Measurements from ENCODE around the gene SLC25A38.
"Not testable (repeated sequence)": the region's sequence is repeated elsewhere in the genome, so short reads cannot be mapped to it uniquely, and the experiment has no call there.

SLC25A38 gene

GRCh38 chr3:39415302-39415701 is 32.1 kb downstream of the SLC25A38 start:
- H2AFZ ChIP-seq (ENCODE audit: low read length); H3K23ac ChIP-seq (ENCODE audit: low read depth, low read length, poor library complexity); H2BK15ac ChIP-seq (ENCODE audit: low read length); H4K8ac ChIP-seq (ENCODE audit: low read depth, low read length); H3K4me3 ChIP-seq (ENCODE audit: low read length in 2 of 2); H3K9ac ChIP-seq (ENCODE audit: low read depth, low read length, poor library complexity); H2AK5ac ChIP-seq (ENCODE audit: low read depth, low read length); H2BK5ac ChIP-seq (ENCODE audit: low read length); H3K4ac ChIP-seq (ENCODE audit: low read length); H3K27me3 ChIP-seq (ENCODE audit: control insufficient read depth in 3 of 3, insufficient read depth in 3 of 3, low read depth in 1 of 3, low read length in 3 of 3); H3K4me1 ChIP-seq (ENCODE audit: control insufficient read depth in 2 of 2, insufficient read depth in 1 of 2, low read depth in 1 of 2, low read length in 2 of 2); H2BK120ac ChIP-seq (ENCODE audit: low read depth, low read length); H3K27ac ChIP-seq (replicated peaks; ENCODE audit: low read length); DNase-seq (ENCODE audit: low spot score); H3K9me3 ChIP-seq (replicated peaks in 1 of 2; ENCODE audit: control insufficient read depth in 2 of 2, insufficient read depth in 1 of 2, low read depth in 1 of 2, low read length in 2 of 2); H3K18ac ChIP-seq (ENCODE audit: low read length); H2BK12ac ChIP-seq (ENCODE audit: low read length); H3K4me2 ChIP-seq (ENCODE audit: insufficient read depth, low read length, poor library complexity, severe bottlenecking); H4K91ac ChIP-seq (ENCODE audit: low read depth, low read length, poor library complexity); H3K79me1 ChIP-seq (ENCODE audit: low read depth, low read length); H3K14ac ChIP-seq (ENCODE audit: low read length): not testable (repeated sequence)
- peaks cover 35 to 43% of the 10 kb centered on the region in 2 donors for H3K36me3 ChIP-seq (replicated peaks in 1 of 2; ENCODE audit: control insufficient read depth in 2 of 2, insufficient read depth in 2 of 2, low read length in 2 of 2)
- no CpG with 5 or more reads among the region's 3 CpGs for WGBS, 2 donors (ENCODE audit: extremely low coverage in 2 of 2, insufficient read length in 2 of 2, insufficient replicate concordance in 1 of 2)

GRCh38 chr3:39415983-39416382 is 32.8 kb downstream of the SLC25A38 start:
- WGBS, 2 donors (ENCODE audit: extremely low coverage in 2 of 2, insufficient read length in 2 of 2, insufficient replicate concordance in 1 of 2) = no CpG with 5 or more reads among the region's 1 CpG
- H3K4me3 ChIP-seq (ENCODE audit: low read length in 2 of 2) = no peak overlapping the region
- H3K23ac ChIP-seq (ENCODE audit: low read depth, low read length, poor library complexity) = no peak overlapping the region
- no peak overlapping the region for H4K91ac ChIP-seq (ENCODE audit: low read depth, low read length, poor library complexity)
- DNase-seq (ENCODE audit: low spot score) = no peak
- no peak overlapping the region for H2AFZ ChIP-seq (ENCODE audit: low read length)
- H3K9me3 ChIP-seq (replicated peaks in 1 of 2; ENCODE audit: control insufficient read depth in 2 of 2, insufficient read depth in 1 of 2, low read depth in 1 of 2, low read length in 2 of 2) = no peaks in the 10 kb centered on the region
- no peak overlapping the region for H2BK15ac ChIP-seq (ENCODE audit: low read length)
- H2AK5ac ChIP-seq (ENCODE audit: low read depth, low read length) = no peak overlapping the region
- H3K9ac ChIP-seq (ENCODE audit: low read depth, low read length, poor library complexity) = no peak overlapping the region
- H3K36me3 ChIP-seq (replicated peaks in 1 of 2; ENCODE audit: control insufficient read depth in 2 of 2, insufficient read depth in 2 of 2, low read length in 2 of 2) = peaks cover 30 to 37% of the 10 kb centered on the region in 2 donors
- H3K27ac ChIP-seq (replicated peaks; ENCODE audit: low read length) = no peak overlapping the region
- no peak overlapping the region for H3K4ac ChIP-seq (ENCODE audit: low read length)
- no peak overlapping the region for H2BK5ac ChIP-seq (ENCODE audit: low read length)
- H3K14ac ChIP-seq (ENCODE audit: low read length) = no peak overlapping the region
- H3K18ac ChIP-seq (ENCODE audit: low read length) = no peak overlapping the region
- no peak overlapping the region for H2BK12ac ChIP-seq (ENCODE audit: low read length)
- H3K27me3 ChIP-seq (ENCODE audit: control insufficient read depth in 3 of 3, insufficient read depth in 3 of 3, low read depth in 1 of 3, low read length in 3 of 3) = no peaks in the 10 kb centered on the region
- H3K4me1 ChIP-seq (ENCODE audit: control insufficient read depth in 2 of 2, insufficient read depth in 1 of 2, low read depth in 1 of 2, low read length in 2 of 2) = peaks cover 0 to 4% of the 10 kb centered on the region in 2 donors
- H4K8ac ChIP-seq (ENCODE audit: low read depth, low read length) = no peak overlapping the region
- no peak overlapping the region for H3K4me2 ChIP-seq (ENCODE audit: insufficient read depth, low read length, poor library complexity, severe bottlenecking)
- no peak overlapping the region for H2BK120ac ChIP-seq (ENCODE audit: low read depth, low read length)
- no peaks in the 10 kb centered on the region for H3K79me1 ChIP-seq (ENCODE audit: low read depth, low read length)

DNA sequence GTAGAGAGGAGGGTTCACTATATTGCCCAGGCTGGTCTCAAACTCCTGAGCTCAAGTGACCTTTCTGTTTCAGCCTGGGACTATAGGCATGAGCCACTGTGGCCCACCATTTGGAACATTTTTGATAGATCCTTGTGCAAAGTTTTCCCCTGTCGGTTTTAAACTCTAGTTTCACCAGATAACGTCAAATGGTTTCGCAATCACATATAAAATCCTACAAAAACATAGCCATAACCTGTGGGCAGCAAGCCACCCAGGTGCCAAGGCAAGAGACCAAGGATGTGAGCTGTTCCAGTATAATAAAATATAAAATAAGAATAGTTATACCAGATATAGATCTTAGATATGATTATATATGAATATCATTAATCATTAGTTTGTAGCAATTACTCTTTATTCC is 33.8 kb downstream of the SLC25A38 start:
- H2AK5ac ChIP-seq (ENCODE audit: low read depth, low read length); H4K8ac ChIP-seq (ENCODE audit: low read depth, low read length); H4K91ac ChIP-seq (ENCODE audit: low read depth, low read length, poor library complexity); H2BK5ac ChIP-seq (ENCODE audit: low read length); H3K9me3 ChIP-seq (replicated peaks in 1 of 2; ENCODE audit: control insufficient read depth in 2 of 2, insufficient read depth in 1 of 2, low read depth in 1 of 2, low read length in 2 of 2); H3K4me2 ChIP-seq (ENCODE audit: insufficient read depth, low read length, poor library complexity, severe bottlenecking); H2BK15ac ChIP-seq (ENCODE audit: low read length); H3K27ac ChIP-seq (replicated peaks; ENCODE audit: low read length); H2BK120ac ChIP-seq (ENCODE audit: low read depth, low read length); H3K18ac ChIP-seq (ENCODE audit: low read length); H3K27me3 ChIP-seq (ENCODE audit: control insufficient read depth in 3 of 3, insufficient read depth in 3 of 3, low read depth in 1 of 3, low read length in 3 of 3); H3K23ac ChIP-seq (ENCODE audit: low read depth, low read length, poor library complexity); DNase-seq (ENCODE audit: low spot score); H3K4ac ChIP-seq (ENCODE audit: low read length); H3K14ac ChIP-seq (ENCODE audit: low read length); H3K4me1 ChIP-seq (ENCODE audit: control insufficient read depth in 2 of 2, insufficient read depth in 1 of 2, low read depth in 1 of 2, low read length in 2 of 2); H3K79me1 ChIP-seq (ENCODE audit: low read depth, low read length); H3K9ac ChIP-seq (ENCODE audit: low read depth, low read length, poor library complexity); H2BK12ac ChIP-seq (ENCODE audit: low read length); H2AFZ ChIP-seq (ENCODE audit: low read length); H3K4me3 ChIP-seq (ENCODE audit: low read length in 2 of 2): not testable (repeated sequence)
- no CpG with 5 or more reads among the region's 3 CpGs for WGBS, 2 donors (ENCODE audit: extremely low coverage in 2 of 2, insufficient read length in 2 of 2, insufficient replicate concordance in 1 of 2)
- peaks cover 20 to 27% of the 10 kb centered on the region in 2 donors for H3K36me3 ChIP-seq (replicated peaks in 1 of 2; ENCODE audit: control insufficient read depth in 2 of 2, insufficient read depth in 2 of 2, low read length in 2 of 2)

- H3K27ac ChIP-seq (replicated peaks; ENCODE audit: low read length); H3K4me1 ChIP-seq (ENCODE audit: control insufficient read depth in 2 of 2, insufficient read depth in 1 of 2, low read depth in 1 of 2, low read length in 2 of 2); H3K9ac ChIP-seq (ENCODE audit: low read depth, low read length, poor library complexity); H3K4me2 ChIP-seq (ENCODE audit: insufficient read depth, low read length, poor library complexity, severe bottlenecking); H3K27me3 ChIP-seq (ENCODE audit: control insufficient read depth in 3 of 3, insufficient read depth in 3 of 3, low read depth in 1 of 3, low read length in 3 of 3); DNase-seq (ENCODE audit: low spot score); H2BK15ac ChIP-seq (ENCODE audit: low read length); H3K4ac ChIP-seq (ENCODE audit: low read length); H2AFZ ChIP-seq (ENCODE audit: low read length); H3K14ac ChIP-seq (ENCODE audit: low read length); H2BK120ac ChIP-seq (ENCODE audit: low read depth, low read length); H3K4me3 ChIP-seq (ENCODE audit: low read length in 2 of 2); H3K23ac ChIP-seq (ENCODE audit: low read depth, low read length, poor library complexity); H2AK5ac ChIP-seq (ENCODE audit: low read depth, low read length); H2BK5ac ChIP-seq (ENCODE audit: low read length); H4K8ac ChIP-seq (ENCODE audit: low read depth, low read length); H2BK12ac ChIP-seq (ENCODE audit: low read length); H3K79me1 ChIP-seq (ENCODE audit: low read depth, low read length); H4K91ac ChIP-seq (ENCODE audit: low read depth, low read length, poor library complexity); H3K18ac ChIP-seq (ENCODE audit: low read length); H3K9me3 ChIP-seq (replicated peaks in 1 of 2; ENCODE audit: control insufficient read depth in 2 of 2, insufficient read depth in 1 of 2, low read depth in 1 of 2, low read length in 2 of 2): not testable (repeated sequence)
- H3K36me3 ChIP-seq (replicated peaks in 1 of 2; ENCODE audit: control insufficient read depth in 2 of 2, insufficient read depth in 2 of 2, low read length in 2 of 2) = peaks cover 7 to 10% of the 10 kb centered on the region in 2 donors
- WGBS, 2 donors (ENCODE audit: extremely low coverage in 2 of 2, insufficient read length in 2 of 2, insufficient replicate concordance in 1 of 2) = no CpG with 5 or more reads among the region's 14 CpGs
These were observed 35.5 kb downstream of the SLC25A38 start for GRCh38 chr3:39418556-39419225.
